GM19372 (cell line): ENCODE measurements around the gene RASGRF1.

ENCODE experiments used
- ATAC-seq: cut with Tn5 transposase; IDR thresholded peaks from one replicate; pipeline ENCODE4 v1.9.1; 2021; ENCODE audit warnings: mild to moderate bottlenecking, low read depth, moderate library complexity; ENCODE audit not compliant: unreplicated experiment

RASGRF1 gene

GRCh38 chr15:78991476-78991875, 99.1 kb downstream of the RASGRF1 start:
- ATAC-seq: no peak

- ATAC-seq: no peak
Observed at GRCh38 chr15:78990278-78990677, 100.3 kb downstream of the RASGRF1 start.

- ATAC-seq: no peak
Observed at GRCh38 chr15:78989701-78990240, 100.8 kb downstream of the RASGRF1 start.

- no peak for ATAC-seq
Observed at GRCh38 chr15:78988361-78988911, 102.1 kb downstream of the RASGRF1 start.

DNA sequence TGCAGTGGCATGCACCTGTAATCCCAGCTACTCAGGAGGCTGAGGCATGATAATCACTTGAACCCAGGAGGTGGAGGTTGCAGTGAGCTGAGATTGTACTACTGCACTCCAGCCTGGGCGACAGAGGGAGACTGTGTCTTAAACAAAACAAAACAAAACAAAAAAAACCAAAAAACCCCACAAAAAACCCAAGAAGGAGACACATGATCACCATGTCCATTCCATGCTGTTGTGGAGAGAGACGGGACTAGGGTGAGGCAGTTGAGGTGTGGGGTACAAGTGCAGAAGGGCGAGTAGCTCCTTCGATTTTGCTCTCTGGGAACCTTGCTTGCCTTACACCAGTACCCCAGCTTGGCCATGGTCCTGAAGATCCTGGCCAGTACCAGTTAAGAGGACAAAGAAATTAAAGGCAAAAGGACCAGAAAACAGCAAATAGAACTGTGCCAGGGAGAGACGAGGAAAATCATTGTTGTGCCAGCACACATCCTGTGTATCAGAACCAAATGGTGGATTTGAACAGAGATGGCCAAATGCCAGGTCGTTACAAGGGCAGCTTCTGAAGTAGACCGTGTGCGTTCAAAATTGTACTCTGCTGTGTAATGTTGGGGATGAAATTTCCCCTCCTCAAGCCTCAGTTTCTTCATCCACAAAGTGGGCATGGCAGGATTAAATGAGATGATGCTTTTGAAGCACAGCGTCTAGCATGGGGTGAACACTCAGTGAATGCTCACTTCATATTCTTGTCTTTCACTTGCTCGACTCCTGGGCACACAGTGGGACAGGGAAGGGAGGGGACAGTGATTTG, 102.8 kb downstream of the RASGRF1 start:
- ATAC-seq: no peak

GRCh38 chr15:78985859-78986475, 104.6 kb downstream of the RASGRF1 start:
- ATAC-seq: no peak

- no peak for ATAC-seq
Observed at GRCh38 chr15:78984041-78984440, 106.5 kb downstream of the RASGRF1 start.

DNA sequence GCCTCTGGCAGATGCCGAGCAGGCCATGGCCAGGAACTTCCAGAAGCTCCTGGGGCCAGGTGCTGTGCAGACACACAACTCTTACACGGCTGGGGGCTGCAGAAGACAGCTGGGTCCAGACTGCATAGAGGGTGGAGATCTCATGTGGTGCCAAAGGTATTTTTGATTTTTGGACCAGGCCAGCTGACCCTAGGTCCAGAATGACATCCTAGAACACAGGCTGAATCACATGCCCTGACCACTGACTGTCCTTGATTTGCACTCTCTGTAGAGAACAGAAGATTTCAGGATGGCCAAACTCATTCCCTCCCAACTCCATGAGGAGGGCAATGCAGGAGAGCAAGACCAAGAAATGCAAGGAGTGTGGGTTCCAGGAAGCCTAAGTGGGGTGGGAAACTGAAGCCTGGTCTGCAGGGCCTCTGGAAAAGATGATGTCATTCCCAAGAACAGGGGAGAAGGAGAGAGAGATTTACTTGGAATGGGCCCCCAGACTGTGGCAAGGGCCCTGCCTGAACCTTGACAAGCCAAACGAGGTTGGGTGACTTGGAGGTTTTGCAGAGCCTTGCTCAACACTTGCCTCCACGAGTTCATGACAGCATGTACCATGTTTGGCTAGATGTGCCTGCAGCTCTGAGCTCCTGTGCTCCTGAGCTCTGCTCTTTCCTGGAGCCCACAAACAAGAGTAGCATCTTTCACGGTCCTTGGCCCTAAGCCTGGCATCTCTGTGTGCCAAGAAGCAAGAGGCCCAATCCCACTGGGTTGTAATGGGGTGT, 107.2 kb downstream of the RASGRF1 start:
- no peak for ATAC-seq

- ATAC-seq: no peak
Observed at GRCh38 chr15:78982736-78983135, 107.8 kb downstream of the RASGRF1 start.

DNA sequence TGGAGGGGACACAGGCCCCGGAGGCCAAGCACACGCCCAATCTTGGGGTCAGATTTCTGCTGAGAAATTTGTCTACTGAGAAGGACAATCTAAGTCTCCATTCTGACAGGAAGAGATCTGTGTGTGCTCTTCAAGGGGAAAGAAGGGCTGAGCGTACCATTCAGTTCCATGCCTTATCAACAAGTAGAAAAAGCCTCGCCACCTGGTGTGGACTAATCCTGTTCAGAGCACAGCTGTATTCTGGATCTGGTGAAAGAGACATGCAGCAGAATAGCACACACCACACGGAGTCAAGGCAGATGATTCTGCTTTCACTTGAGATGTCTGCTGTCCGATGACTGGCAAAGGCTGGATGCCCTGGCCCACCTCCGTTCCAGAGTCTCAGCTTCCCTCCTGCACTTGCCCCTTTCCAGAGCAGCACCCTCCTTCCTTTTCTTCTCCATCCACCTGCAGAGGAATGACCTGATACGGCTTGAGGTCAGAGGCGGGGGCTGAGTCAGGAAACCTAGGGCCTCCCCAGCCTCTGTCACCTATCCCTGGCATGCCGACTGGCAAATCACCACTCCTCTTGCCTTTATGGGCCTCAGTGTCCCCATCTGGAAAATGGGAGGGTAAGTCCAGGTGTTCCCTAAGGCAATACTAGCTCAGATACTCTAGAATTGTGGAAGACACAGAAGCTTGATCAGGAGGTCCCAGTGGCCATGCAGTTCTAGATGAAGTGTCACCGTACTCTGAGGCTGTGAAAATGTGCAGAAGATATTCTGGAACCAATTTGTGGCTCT, 108.9 kb downstream of the RASGRF1 start:
- no peak for ATAC-seq

- ATAC-seq: no peak
Observed at GRCh38 chr15:78979456-78980320, 110.9 kb downstream of the RASGRF1 start.

- no peak for ATAC-seq
Observed at GRCh38 chr15:78978601-78979179, 111.9 kb downstream of the RASGRF1 start.

DNA sequence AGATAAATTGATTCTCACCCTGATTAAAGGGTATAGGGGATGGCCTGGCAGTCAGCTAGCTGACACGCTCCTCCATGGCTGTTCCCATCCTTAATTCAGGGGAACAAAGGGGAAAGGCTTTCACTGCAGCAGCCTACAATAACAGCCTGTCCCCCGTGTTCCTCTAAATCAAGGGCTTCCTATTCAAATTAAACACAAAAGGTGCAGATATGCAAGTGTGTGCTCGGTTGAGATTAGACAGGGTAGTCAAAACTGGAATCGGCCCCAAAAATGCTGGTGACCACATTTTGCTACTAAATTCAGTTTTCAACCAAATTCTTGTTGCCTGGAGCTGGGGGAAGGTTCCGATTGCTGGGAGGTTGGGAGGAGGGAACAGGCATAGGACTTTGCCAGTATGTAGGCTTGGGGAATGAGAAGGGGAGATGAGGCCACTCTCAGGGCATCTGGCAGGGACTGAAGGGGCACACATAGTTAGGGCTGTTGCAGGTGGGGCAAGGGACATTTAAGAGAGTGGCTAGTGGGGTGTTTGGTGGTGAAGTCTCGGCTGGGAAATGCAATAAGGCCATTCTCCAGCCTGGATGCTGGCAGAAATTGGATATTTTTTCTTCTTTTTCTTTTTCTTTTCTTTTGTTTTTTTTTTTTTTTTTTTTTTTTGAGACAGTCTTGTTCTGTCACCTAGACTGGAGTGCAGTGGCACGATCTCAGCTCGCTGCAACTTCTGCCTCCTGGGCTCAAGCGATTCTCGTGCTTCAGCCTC, 112.8 kb downstream of the RASGRF1 start:
- ATAC-seq: peak; percentile 5

GRCh38 chr15:78977091-78977571, 113.4 kb downstream of the RASGRF1 start:
- ATAC-seq: peak; percentile 72

DNA sequence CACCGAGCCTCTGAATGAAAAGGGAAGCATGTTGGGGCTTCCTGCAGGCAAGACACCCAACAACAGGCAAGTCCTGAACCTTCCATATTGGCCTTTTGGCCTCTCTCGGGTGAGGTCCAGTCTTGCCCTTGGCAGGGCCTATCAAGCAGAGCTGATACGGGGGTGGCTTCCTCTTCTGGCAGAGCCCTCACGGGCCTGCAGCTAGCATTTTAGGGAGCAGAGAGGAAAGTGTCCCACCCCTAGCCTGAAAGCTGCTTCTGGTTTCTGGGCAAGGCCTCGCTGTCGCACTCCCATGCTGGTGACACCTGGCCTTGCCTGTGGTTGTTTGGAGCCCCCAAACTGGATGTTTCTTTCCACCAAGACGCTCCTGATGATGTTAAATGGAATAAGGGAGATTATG, 113.9 kb downstream of the RASGRF1 start:
- peak; percentile 10 for ATAC-seq

DNA sequence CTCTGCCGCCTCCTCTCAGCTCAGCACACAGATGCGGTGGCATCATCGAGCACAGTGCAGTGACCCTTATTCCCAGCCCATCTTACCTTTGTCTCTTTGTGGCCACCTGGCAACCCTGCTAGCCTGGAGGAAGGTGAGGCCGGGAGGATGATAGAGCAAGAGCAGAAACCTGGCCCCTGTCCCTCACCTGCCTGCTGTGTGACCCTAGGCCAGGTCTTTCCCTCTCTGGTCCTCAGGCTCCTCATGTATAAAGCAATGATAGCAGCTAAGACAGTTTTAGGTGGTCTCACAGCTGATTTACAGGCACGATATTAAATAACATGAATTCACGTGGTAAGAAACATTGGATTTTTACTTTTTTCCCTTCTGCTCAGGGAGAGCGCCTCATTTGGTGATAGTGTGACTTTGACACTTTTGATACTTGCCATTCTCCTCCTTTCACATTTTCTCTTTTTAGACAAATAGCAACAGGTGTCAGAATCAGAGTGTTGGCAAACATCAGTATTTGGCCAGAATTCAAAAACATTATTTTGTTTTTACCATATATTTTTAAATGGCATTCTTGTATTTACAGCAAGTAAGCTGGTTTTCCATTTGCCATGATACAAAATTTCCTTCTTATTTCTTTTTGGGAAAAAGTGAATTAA, 116.2 kb downstream of the RASGRF1 start:
- no peak for ATAC-seq

GRCh38 chr15:78969687-78970349, 120.8 kb downstream of the RASGRF1 start:
- ATAC-seq: no peak
